Activated CD8-positive, alpha-beta T cell treated with anti-CD3 and anti-CD28 coated beads, Interleukin-2, amount 10 ng/mL, durations not matched to agents 7 days and 5 days (primary cell): ENCODE data around the gene HIPK2. TPM values are rescaled to one million over a fixed set of nuclear protein-coding genes. Genes with fewer than 3 reads are reported as not detected.
"Not testable (repeated sequence)": the region's sequence is repeated elsewhere in the genome, so short reads cannot be mapped to it uniquely, and the experiment has no call there.

Experiments used
- ATAC-seq: fragments of 150-1000 bp; cut with Tn5 transposase; one replicate; pipeline ENCODE4 v1.10.0; 2021; ENCODE audit warnings: moderate library complexity
- CTCF ChIA-PET: fragments of 350-600 bp; sonication (Branson Sonifier 250); formaldehyde crosslinking; loops from one replicate; lab custom pipeline; 2021; ENCODE audit warnings: antibody characterized with exemption; lab: Charles Lee
- POLR2A ChIA-PET: fragments of 350-600 bp; sonication (Branson Sonifier 250); formaldehyde crosslinking; loops from one replicate; lab custom pipeline; 2021; ENCODE audit warnings: antibody characterized with exemption; lab: Charles Lee
- DNase-seq: peaks from one replicate; pipeline ENCODE4 v3.0.0-alpha.2; 2020
- H3K27ac Mint-ChIP-seq: one replicate; pipeline ENCODE4 v1.8.0; 2021; ENCODE audit warnings: mild to moderate bottlenecking, mixed read lengths
- H3K27me3 Mint-ChIP-seq: one replicate; pipeline ENCODE4 v1.8.0; 2021; ENCODE audit warnings: low read depth, mixed read lengths
- H3K36me3 Mint-ChIP-seq: one replicate; pipeline ENCODE4 v1.8.0; 2021; ENCODE audit warnings: low read depth, mixed read lengths
- H3K4me1 Mint-ChIP-seq: one replicate; pipeline ENCODE4 v1.8.0; 2021; ENCODE audit warnings: low read depth, mixed read lengths
- H3K4me3 Mint-ChIP-seq: one replicate; pipeline ENCODE4 v1.8.0; 2021; ENCODE audit warnings: mild to moderate bottlenecking, mixed read lengths
- H3K9me3 Mint-ChIP-seq: one replicate; pipeline ENCODE4 v1.8.0; 2022; ENCODE audit warnings: mixed read lengths; ENCODE audit not compliant: insufficient read depth
- total RNA-seq, 2 experiments: library from RNA; stranded (reverse); gene quantifications; one replicate each; pipeline ENCODE4 v1.2.3, GENCODE V29; 2021

The HIPK2 gene
- total RNA-seq, 2 experiments from 2014 or later = 17.0 to 17.2 TPM

- Mint-ChIP-seq H3K27ac (no peak overlapping the region), H3K4me3 (no peak overlapping the region), H3K36me3 (no peaks in the 10 kb centered on the region), H3K4me1 (peaks cover 2% of the 10 kb centered on the region), H3K27me3 (peaks cover 3% of the 10 kb centered on the region), H3K9me3 (no peaks in the 10 kb centered on the region)
- ChIA-PET CTCF (interaction anchor here (1.2 kb wide), 1 partner anchor 63 kb away, joined by 3 read pairs; no protein-coding TSS in a partner anchor), POLR2A (no interaction called here)
- DNase-seq (no peak), ATAC-seq (no peak)
Measured at GRCh38 chr7:139562961-139563565, 214.7 kb downstream of the HIPK2 start.

GRCh38 chr7:139562491-139562890, 215.3 kb downstream of the HIPK2 start:
- POLR2A ChIA-PET = no interaction called here

GRCh38 chr7:139560678-139561077, 217.1 kb downstream of the HIPK2 start:
- ATAC-seq = no peak
- H3K9me3 Mint-ChIP-seq = no peaks in the 10 kb centered on the region
- H3K4me3 Mint-ChIP-seq = no peak overlapping the region
- ChIA-PET CTCF (no interaction called here), POLR2A (no interaction called here)
- no peaks in the 10 kb centered on the region for H3K36me3 Mint-ChIP-seq
- peaks cover 3% of the 10 kb centered on the region for H3K27me3 Mint-ChIP-seq
- H3K27ac Mint-ChIP-seq = no peak overlapping the region
- no peak for DNase-seq
- H3K4me1 Mint-ChIP-seq = peaks cover 2% of the 10 kb centered on the region

More at GRCh38 chr7:139562491-139562890, 215.3 kb downstream of the HIPK2 start:
- no peak overlapping the region for H3K27ac Mint-ChIP-seq
- DNase-seq = no peak
- H3K4me1 Mint-ChIP-seq = peaks cover 2% of the 10 kb centered on the region
- CTCF ChIA-PET = no interaction called here
- no peaks in the 10 kb centered on the region for H3K9me3 Mint-ChIP-seq
- H3K4me3 Mint-ChIP-seq = no peak overlapping the region
- no peaks in the 10 kb centered on the region for H3K36me3 Mint-ChIP-seq
- H3K27me3 Mint-ChIP-seq = peaks cover 3% of the 10 kb centered on the region
- ATAC-seq = no peak

- Mint-ChIP-seq H3K9me3 (no peaks in the 10 kb centered on the region), H3K27me3 (peaks cover 3% of the 10 kb centered on the region), H3K4me3 (no peak overlapping the region), H3K36me3 (no peaks in the 10 kb centered on the region), H3K4me1 (no peaks in the 10 kb centered on the region), H3K27ac (no peak overlapping the region)
- ATAC-seq (no peak), DNase-seq (no peak)
- ChIA-PET CTCF (no interaction called here), POLR2A (no interaction called here)
Measured at GRCh38 chr7:139560199-139560598, 217.6 kb downstream of the HIPK2 start.

GRCh38 chr7:139559364-139560105, 218.3 kb downstream of the HIPK2 start:
- Mint-ChIP-seq H3K36me3 (no peaks in the 10 kb centered on the region), H3K4me1 (no peaks in the 10 kb centered on the region), H3K4me3 (no peak overlapping the region), H3K27me3 (peaks cover 7% of the 10 kb centered on the region), H3K27ac (no peak overlapping the region), H3K9me3 (no peaks in the 10 kb centered on the region)
- ATAC-seq (no peak), DNase-seq (no peak)
- CTCF ChIA-PET = interaction anchor here (1.5 kb wide), 1 partner anchor 125 kb away, joined by 5 read pairs; no protein-coding TSS in a partner anchor
- POLR2A ChIA-PET = no interaction called here

GRCh38 chr7:139557857-139558581, 219.8 kb downstream of the HIPK2 start:
- H3K36me3 Mint-ChIP-seq = no peaks in the 10 kb centered on the region
- H3K27me3 Mint-ChIP-seq = peaks cover 13% of the 10 kb centered on the region
- CTCF ChIA-PET = interaction anchor here (1.2 to 1.5 kb wide), 3 partner anchors 44 to 124 kb away, joined by 3 to 5 read pairs (median 3); no protein-coding TSS in a partner anchor
- POLR2A ChIA-PET = no interaction called here
- no peaks in the 10 kb centered on the region for H3K9me3 Mint-ChIP-seq
- ATAC-seq (no peak), DNase-seq (no peak)
- no peak overlapping the region for H3K4me3 Mint-ChIP-seq
- no peaks in the 10 kb centered on the region for H3K4me1 Mint-ChIP-seq
- H3K27ac Mint-ChIP-seq = no peak overlapping the region

GRCh38 chr7:139553991-139554700, 223.7 kb downstream of the HIPK2 start:
- DNase-seq, H3K9me3 Mint-ChIP-seq, H3K36me3 Mint-ChIP-seq, CTCF ChIA-PET, H3K27ac Mint-ChIP-seq, H3K4me1 Mint-ChIP-seq, ATAC-seq, POLR2A ChIA-PET, H3K4me3 Mint-ChIP-seq: not testable (repeated sequence)
- peaks cover 10% of the 10 kb centered on the region for H3K27me3 Mint-ChIP-seq

GRCh38 chr7:139548302-139549028, 229.3 kb downstream of the HIPK2 start:
- POLR2A ChIA-PET = no interaction called here
- Mint-ChIP-seq H3K4me3 (no peak overlapping the region), H3K36me3 (no peaks in the 10 kb centered on the region), H3K27me3 (peaks cover 4% of the 10 kb centered on the region), H3K4me1 (no peaks in the 10 kb centered on the region), H3K27ac (no peak overlapping the region), H3K9me3 (no peaks in the 10 kb centered on the region)
- DNase-seq (no peak), ATAC-seq (no peak)
- CTCF ChIA-PET = interaction anchor here (1.9 kb wide), 1 partner anchor 54 kb away, joined by 4 read pairs; no protein-coding TSS in a partner anchor

- POLR2A ChIA-PET = no interaction called here
Measured at GRCh38 chr7:139544645-139545044, 233.2 kb downstream of the HIPK2 start.

GRCh38 chr7:139543801-139544603, 233.8 kb downstream of the HIPK2 start:
- H3K27ac Mint-ChIP-seq = no peak overlapping the region
- ATAC-seq (peak; percentile 56), DNase-seq (no peak)
- H3K27me3 Mint-ChIP-seq = no peaks in the 10 kb centered on the region
- no peaks in the 10 kb centered on the region for H3K36me3 Mint-ChIP-seq
- H3K9me3 Mint-ChIP-seq = no peaks in the 10 kb centered on the region
- ChIA-PET CTCF (no interaction called here), POLR2A (no interaction called here)
- no peaks in the 10 kb centered on the region for H3K4me1 Mint-ChIP-seq
- no peak overlapping the region for H3K4me3 Mint-ChIP-seq

More at GRCh38 chr7:139544645-139545044, 233.2 kb downstream of the HIPK2 start:
- H3K27me3 Mint-ChIP-seq = no peaks in the 10 kb centered on the region
- no peaks in the 10 kb centered on the region for H3K4me1 Mint-ChIP-seq
- H3K9me3 Mint-ChIP-seq = no peaks in the 10 kb centered on the region
- no peaks in the 10 kb centered on the region for H3K36me3 Mint-ChIP-seq
- DNase-seq (no peak), ATAC-seq (no peak)
- no peak overlapping the region for H3K27ac Mint-ChIP-seq
- CTCF ChIA-PET = no interaction called here
- no peak overlapping the region for H3K4me3 Mint-ChIP-seq
